Measurements from ENCODE around the gene PTPRC.

DNA sequence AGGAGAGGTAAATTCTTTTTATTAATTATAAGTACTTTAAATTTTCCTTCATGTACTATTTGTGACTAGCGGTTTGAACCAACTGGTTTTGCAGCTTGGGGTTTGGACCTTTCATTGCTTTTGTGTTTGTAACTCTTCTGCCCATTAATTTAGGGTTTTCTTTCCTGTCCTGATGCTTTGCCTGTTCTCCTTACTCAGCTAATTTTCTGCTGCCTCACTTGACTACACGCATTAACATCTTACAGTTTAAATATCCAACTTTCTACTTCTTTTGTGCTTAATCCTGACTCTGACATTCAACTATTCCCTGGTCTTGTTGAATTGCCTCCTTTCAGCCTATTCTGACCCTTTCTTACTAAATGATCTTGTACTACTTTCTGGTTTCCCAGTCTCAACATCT lies 135.6 kb downstream of the PTPRC start:
- TF ChIP-seq EP300 (IDR thresholded peaks at IDR 0.05; ENCODE audit: borderline replicate concordance): no peak
- no peak for TF ChIP-seq CEBPB (IDR thresholded peaks at IDR 0.05)
- TF ChIP-seq, protein P1, sequence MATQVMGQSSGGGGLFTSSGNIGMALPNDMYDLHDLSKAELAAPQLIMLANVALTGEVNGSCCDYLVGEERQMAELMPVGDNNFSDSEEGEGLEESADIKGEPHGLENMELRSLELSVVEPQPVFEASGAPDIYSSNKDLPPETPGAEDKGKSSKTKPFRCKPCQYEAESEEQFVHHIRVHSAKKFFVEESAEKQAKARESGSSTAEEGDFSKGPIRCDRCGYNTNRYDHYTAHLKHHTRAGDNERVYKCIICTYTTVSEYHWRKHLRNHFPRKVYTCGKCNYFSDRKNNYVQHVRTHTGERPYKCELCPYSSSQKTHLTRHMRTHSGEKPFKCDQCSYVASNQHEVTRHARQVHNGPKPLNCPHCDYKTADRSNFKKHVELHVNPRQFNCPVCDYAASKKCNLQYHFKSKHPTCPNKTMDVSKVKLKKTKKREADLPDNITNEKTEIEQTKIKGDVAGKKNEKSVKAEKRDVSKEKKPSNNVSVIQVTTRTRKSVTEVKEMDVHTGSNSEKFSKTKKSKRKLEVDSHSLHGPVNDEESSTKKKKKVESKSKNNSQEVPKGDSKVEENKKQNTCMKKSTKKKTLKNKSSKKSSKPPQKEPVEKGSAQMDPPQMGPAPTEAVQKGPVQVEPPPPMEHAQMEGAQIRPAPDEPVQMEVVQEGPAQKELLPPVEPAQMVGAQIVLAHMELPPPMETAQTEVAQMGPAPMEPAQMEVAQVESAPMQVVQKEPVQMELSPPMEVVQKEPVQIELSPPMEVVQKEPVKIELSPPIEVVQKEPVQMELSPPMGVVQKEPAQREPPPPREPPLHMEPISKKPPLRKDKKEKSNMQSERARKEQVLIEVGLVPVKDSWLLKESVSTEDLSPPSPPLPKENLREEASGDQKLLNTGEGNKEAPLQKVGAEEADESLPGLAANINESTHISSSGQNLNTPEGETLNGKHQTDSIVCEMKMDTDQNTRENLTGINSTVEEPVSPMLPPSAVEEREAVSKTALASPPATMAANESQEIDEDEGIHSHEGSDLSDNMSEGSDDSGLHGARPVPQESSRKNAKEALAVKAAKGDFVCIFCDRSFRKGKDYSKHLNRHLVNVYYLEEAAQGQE (IDR thresholded peaks at IDR 0.05; ENCODE audit: low read depth): no peak

All from Ishikawa (cell line).